OCI-LY7 (cell line): ENCODE results near the gene ALOXE3. TPM values are rescaled to one million over a fixed set of nuclear protein-coding genes. Genes with fewer than 3 reads are reported as not detected.

Experiments used
- BruUV-seq: library from RNA; stranded (reverse); fragments of 400-500 nt; replicated peaks from 2 replicates; lab custom pipeline; 2021; lab: Mats Ljungman, UMichigan
- CTCF ChIA-PET: fragments of 300-600 bp; sonication (Branson Sonifier 250); formaldehyde crosslinking; loops from one replicate; lab custom pipeline; 2022; ENCODE audit warnings: antibody characterized with exemption; ENCODE audit not compliant: unreplicated experiment; lab: Charles Lee
- POLR2A ChIA-PET: fragments of 300-600 bp; sonication (Branson Sonifier 250); formaldehyde crosslinking; loops from one replicate; lab custom pipeline; 2022; ENCODE audit warnings: antibody characterized with exemption; lab: Charles Lee
- DNase-seq: peaks from one replicate; pipeline ENCODE4 v3.0.0-alpha.2; 2015; ENCODE audit warnings: low spot score
- H2AFZ ChIP-seq: fragments of 200-600 bp; sonication (generic), shearing (Covaris generic); 2 replicates; pipeline ENCODE4 v1.6.1; 2014; ENCODE audit warnings: mild to moderate bottlenecking, antibody characterized with exemption, low read length, moderate library complexity
- H3K27ac ChIP-seq: fragments of 200-600 bp; sonication (generic); 2 replicates; pipeline ENCODE4 v1.5.1; 2014; ENCODE audit warnings: mixed run types, low read depth, mild to moderate bottlenecking, moderate library complexity, low read length, inconsistent platforms; ENCODE audit not compliant: poor library complexity, severe bottlenecking
- H3K36me3 ChIP-seq: fragments of 200-600 bp; sonication (generic); 2 replicates; pipeline ENCODE4 v1.6.1; 2014; ENCODE audit warnings: mild to moderate bottlenecking, antibody characterized with exemption, low read length, moderate library complexity, mixed read lengths; ENCODE audit not compliant: insufficient read depth
- H3K4me1 ChIP-seq: fragments of 200-600 bp; sonication (generic); 2 replicates; pipeline ENCODE4 v1.5.1; 2014; ENCODE audit warnings: mild to moderate bottlenecking, low read length; ENCODE audit not compliant: insufficient read depth, poor library complexity, severe bottlenecking
- H3K4me2 ChIP-seq: fragments of 200-600 bp; sonication (generic); 2 replicates; pipeline ENCODE4 v1.6.1; 2014; ENCODE audit warnings: mild to moderate bottlenecking, low read length
- H3K4me3 ChIP-seq: fragments of 200-600 bp; sonication (generic); 2 replicates; pipeline ENCODE4 v1.5.1; 2014; ENCODE audit warnings: mild to moderate bottlenecking, low read depth, low read length; ENCODE audit not compliant: poor library complexity, severe bottlenecking
- H3K79me2 ChIP-seq: fragments of 200-600 bp; sonication (generic); 2 replicates; pipeline ENCODE4 v1.6.1; 2016; ENCODE audit warnings: low read depth, mild to moderate bottlenecking, low read length, moderate library complexity, mixed read lengths; ENCODE audit not compliant: insufficient read depth
- H3K9me2 ChIP-seq: fragments of 200-600 bp; sonication (generic); 2 replicates; pipeline ENCODE4 v1.6.1; 2016; ENCODE audit warnings: mild to moderate bottlenecking, low read length, mixed read lengths; ENCODE audit not compliant: insufficient read depth
- H3K9me3 ChIP-seq: fragments of 200-600 bp; sonication (generic); 2 replicates; pipeline ENCODE4 v1.6.1; 2014; ENCODE audit warnings: mild to moderate bottlenecking, mixed run types, low read length, mixed read lengths
- H4K20me1 ChIP-seq: fragments of 200-600 bp; sonication (generic); 2 replicates; pipeline ENCODE4 v1.6.1; 2014; ENCODE audit warnings: mild to moderate bottlenecking, antibody characterized with exemption, low read length, moderate library complexity, mixed read lengths; ENCODE audit not compliant: insufficient read depth
- EZH2phosphoT487 ChIP-seq: fragments of 200-600 bp; sonication (generic); IDR thresholded peaks from 2 replicates; pipeline ENCODE4 v1.6.1; 2018; ENCODE audit warnings: low read depth, borderline replicate concordance, mild to moderate bottlenecking, mixed run types, antibody characterized with exemption, low read length, moderate library complexity, mixed read lengths
- intact Hi-C: fragments of 100-400 bp; cut with micrococcal nuclease; formaldehyde crosslinking; loops from one replicate; pipeline ENCODE4 v1.10.0; 2022; ENCODE audit not compliant: unreplicated experiment
- total RNA-seq, 2 experiments: library from RNA; depleted of rRNA in 1 of 2; stranded (reverse); fragments of >200 nt in 1 of 2; shearing (Covaris generic) in 1 of 2; gene quantifications; 2 replicates each; pipeline ENCODE4 v1.2.3, GENCODE V29; 2014 to 2022
- TF ChIP-seq, protein P1 (sequence below): fragments of 200-600 bp; sonication (generic); conservative IDR thresholded peaks from 2 replicates; pipeline ENCODE4 v1.5.1; 2014; ENCODE audit warnings: mild to moderate bottlenecking, antibody characterized with exemption, low read length, moderate library complexity, mixed read lengths

Gene ALOXE3
- total RNA-seq, 2 experiments from 2014 or later, result 0.10 TPM; not detected in 1

DNA sequence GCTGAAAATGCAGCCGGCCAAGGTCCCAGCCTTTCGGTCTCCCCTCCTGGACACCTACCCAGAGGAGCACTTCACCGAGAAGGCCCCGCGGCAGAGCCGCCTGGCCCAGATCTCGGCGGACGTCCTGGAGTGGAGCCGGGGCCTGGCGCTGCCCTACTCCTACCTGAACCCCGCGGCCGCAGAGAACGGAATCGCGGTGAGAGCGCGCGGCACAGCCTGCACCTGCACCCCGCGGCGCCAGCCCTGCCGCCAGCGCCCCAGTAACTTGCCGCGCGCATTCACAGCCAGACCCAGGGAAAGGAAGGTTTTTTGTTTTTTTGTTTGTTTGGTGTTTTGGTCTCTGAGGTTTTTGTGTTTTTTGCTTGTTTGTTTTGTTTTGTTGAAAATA is 46.0 kb downstream of the ALOXE3 start:
- POLR2A ChIA-PET, result no interaction called here
- Histone ChIP-seq H3K36me3 (no peaks in the 10 kb centered on the region), H2AFZ (no peak overlapping the region), H3K27ac (no peak overlapping the region), H3K4me2 (no peak overlapping the region), H3K4me1 (peaks cover 4% of the 10 kb centered on the region), H3K4me3 (no peak overlapping the region), H3K9me2 (no peaks in the 10 kb centered on the region), H3K9me3 (no peaks in the 10 kb centered on the region), H4K20me1 (no peaks in the 10 kb centered on the region), H3K79me2 (no peaks in the 10 kb centered on the region)
- CTCF ChIA-PET, result no interaction called here
- no peak for DNase-seq
- no TSS peak for BruUV-seq
- no peak for TF ChIP-seq EZH2phosphoT487
- TF ChIP-seq, protein P1, sequence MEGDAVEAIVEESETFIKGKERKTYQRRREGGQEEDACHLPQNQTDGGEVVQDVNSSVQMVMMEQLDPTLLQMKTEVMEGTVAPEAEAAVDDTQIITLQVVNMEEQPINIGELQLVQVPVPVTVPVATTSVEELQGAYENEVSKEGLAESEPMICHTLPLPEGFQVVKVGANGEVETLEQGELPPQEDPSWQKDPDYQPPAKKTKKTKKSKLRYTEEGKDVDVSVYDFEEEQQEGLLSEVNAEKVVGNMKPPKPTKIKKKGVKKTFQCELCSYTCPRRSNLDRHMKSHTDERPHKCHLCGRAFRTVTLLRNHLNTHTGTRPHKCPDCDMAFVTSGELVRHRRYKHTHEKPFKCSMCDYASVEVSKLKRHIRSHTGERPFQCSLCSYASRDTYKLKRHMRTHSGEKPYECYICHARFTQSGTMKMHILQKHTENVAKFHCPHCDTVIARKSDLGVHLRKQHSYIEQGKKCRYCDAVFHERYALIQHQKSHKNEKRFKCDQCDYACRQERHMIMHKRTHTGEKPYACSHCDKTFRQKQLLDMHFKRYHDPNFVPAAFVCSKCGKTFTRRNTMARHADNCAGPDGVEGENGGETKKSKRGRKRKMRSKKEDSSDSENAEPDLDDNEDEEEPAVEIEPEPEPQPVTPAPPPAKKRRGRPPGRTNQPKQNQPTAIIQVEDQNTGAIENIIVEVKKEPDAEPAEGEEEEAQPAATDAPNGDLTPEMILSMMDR, result no peak
- intact Hi-C loops, result loop anchor here (5.0 kb wide), 1 partner anchor 230 kb away; no protein-coding TSS in a partner anchor

GRCh38 chr17:8071496-8071895 is 46.8 kb downstream of the ALOXE3 start:
- no peaks in the 10 kb centered on the region for H3K9me2 ChIP-seq
- BruUV-seq, result no TSS peak
- H3K4me1 ChIP-seq, result peaks cover 4% of the 10 kb centered on the region
- H3K36me3 ChIP-seq, result no peaks in the 10 kb centered on the region
- no peaks in the 10 kb centered on the region for H4K20me1 ChIP-seq
- no peak overlapping the region for H2AFZ ChIP-seq
- POLR2A ChIA-PET, result no interaction called here
- CTCF ChIA-PET, result no interaction called here
- no peak for DNase-seq
- intact Hi-C loops, result loop anchor here (5.0 kb wide), 1 partner anchor 231 kb away; no protein-coding TSS in a partner anchor
- no peak overlapping the region for H3K27ac ChIP-seq
- no peak overlapping the region for H3K4me3 ChIP-seq
- H3K9me3 ChIP-seq, result no peaks in the 10 kb centered on the region
- H3K4me2 ChIP-seq, result no peak overlapping the region
- no peaks in the 10 kb centered on the region for H3K79me2 ChIP-seq
- TF ChIP-seq, protein P1, result no peak
- TF ChIP-seq EZH2phosphoT487, result no peak

- H3K9me2 ChIP-seq, result no peaks in the 10 kb centered on the region
- CTCF ChIA-PET, result no interaction called here
- H3K4me1 ChIP-seq, result peaks cover 4% of the 10 kb centered on the region
- no peak for DNase-seq
- H2AFZ ChIP-seq, result no peak overlapping the region
- H3K27ac ChIP-seq, result no peak overlapping the region
- intact Hi-C loops, result no loop called here
- TF ChIP-seq, protein P1, result no peak
- TF ChIP-seq EZH2phosphoT487, result no peak
- no peaks in the 10 kb centered on the region for H4K20me1 ChIP-seq
- POLR2A ChIA-PET, result interaction anchor here (1.1 kb wide), 1 partner anchor 47 kb away, joined by 3 read pairs; no protein-coding TSS in a partner anchor
- no peak overlapping the region for H3K4me3 ChIP-seq
- no peaks in the 10 kb centered on the region for H3K9me3 ChIP-seq
- no peaks in the 10 kb centered on the region for H3K36me3 ChIP-seq
- BruUV-seq, result no TSS peak
- no peak overlapping the region for H3K4me2 ChIP-seq
- H3K79me2 ChIP-seq, result no peaks in the 10 kb centered on the region
Observed at GRCh38 chr17:8069587-8069860, 48.8 kb downstream of the ALOXE3 start.
